Muscle of leg (tissue), 11 donors: ENCODE results near the gene LIPG. TPM values are rescaled to one million over a fixed set of nuclear protein-coding genes. Genes with fewer than 3 reads are reported as not detected.

Source experiments
- DNase-seq: peaks from one replicate; pipeline ENCODE4 v3.0.0; 2013
- H3K27ac ChIP-seq: one replicate; pipeline ENCODE4 v1.5.1; 2013; ENCODE audit warnings: mild to moderate bottlenecking, low read length, control low read depth
- H3K27me3 ChIP-seq: one replicate; pipeline ENCODE4 v1.6.1; 2013; ENCODE audit warnings: low read length; ENCODE audit not compliant: control insufficient read depth, insufficient read depth
- H3K36me3 ChIP-seq: one replicate; pipeline ENCODE4 v1.6.1; 2013; ENCODE audit warnings: low read length; ENCODE audit not compliant: control insufficient read depth, insufficient read depth
- H3K4me1 ChIP-seq: one replicate; pipeline ENCODE4 v1.6.1; 2013; ENCODE audit warnings: low read length; ENCODE audit not compliant: control insufficient read depth, insufficient read depth
- H3K4me3 ChIP-seq: one replicate; pipeline ENCODE4 v1.5.1; 2013; ENCODE audit warnings: low read length, control low read depth
- H3K9me3 ChIP-seq: replicated peaks from 2 replicates; pipeline ENCODE4 v1.6.1; 2013; ENCODE audit warnings: low read depth, low read length; ENCODE audit not compliant: control insufficient read depth
- WGBS: methylation state at CpG from one replicate; pipeline ENCODE4 v1.1.5; 2013; ENCODE audit warnings: missing lambda C conversion rate; ENCODE audit not compliant: insufficient coverage; 5-methylcytosine and 5-hydroxymethylcytosine counted together
- polyA plus RNA-seq, 8 donors: library from polyadenylated mRNA; unstranded; fragments of 120-200 nt; gene quantifications; one replicate each; pipeline versions ENCODE4 v1.2.1 to v1.2.3, GENCODE V29; 2013; ENCODE audit warnings: inconsistent platforms in 1 of 8, low replicate concordance in 1 of 8; ENCODE audit not compliant: insufficient read length in 8 of 8, insufficient read depth in 1 of 8
- total RNA-seq: library from RNA; stranded (reverse); fragments of 120-200 nt; gene quantifications from one replicate; pipeline ENCODE4 v1.2.4, GENCODE V29; 2013

LIPG gene
- total and polyA plus RNA-seq, 9 donors, result 3.5 to 8.6 (median 5.3) TPM

GRCh38 chr18:49608366-49609255 is 46.8 kb downstream of the LIPG start:
- no peak overlapping the region for H3K27ac ChIP-seq
- H3K9me3 ChIP-seq, result peaks cover 2% of the 10 kb centered on the region
- no peaks in the 10 kb centered on the region for H3K27me3 ChIP-seq
- H3K36me3 ChIP-seq, result no peaks in the 10 kb centered on the region
- WGBS, result 68% methylated on average over 4 of the region's 4 CpGs
- H3K4me1 ChIP-seq, result peaks cover 8% of the 10 kb centered on the region
- H3K4me3 ChIP-seq, result no peak overlapping the region
- DNase-seq, result no peak

- peaks cover 2% of the 10 kb centered on the region for H3K9me3 ChIP-seq
- H3K4me3 ChIP-seq, result no peak overlapping the region
- no peaks in the 10 kb centered on the region for H3K27me3 ChIP-seq
- no peaks in the 10 kb centered on the region for H3K36me3 ChIP-seq
- no peak overlapping the region for H3K27ac ChIP-seq
- no peak for DNase-seq
- WGBS, result 40% methylated on average over 1 of the region's 3 CpGs
- peaks cover 11% of the 10 kb centered on the region for H3K4me1 ChIP-seq
Measured at GRCh38 chr18:49609256-49610021, 47.6 kb downstream of the LIPG start.

- WGBS, result no CpG with 5 or more reads among the region's 3 CpGs
- no peak for DNase-seq
- Histone ChIP-seq H3K27me3 (no peaks in the 10 kb centered on the region), H3K9me3 (peaks cover 2% of the 10 kb centered on the region), H3K27ac (no peak overlapping the region), H3K4me1 (peaks cover 11% of the 10 kb centered on the region), H3K4me3 (no peak overlapping the region), H3K36me3 (no peaks in the 10 kb centered on the region)
Measured at GRCh38 chr18:49610022-49610445, 48.2 kb downstream of the LIPG start.

- H3K4me1 ChIP-seq, result peaks cover 11% of the 10 kb centered on the region
Measured at GRCh38 chr18:49611316-49611715, 49.5 kb downstream of the LIPG start.

GRCh38 chr18:49612515-49613033 is 50.7 kb downstream of the LIPG start:
- Histone ChIP-seq H3K36me3 (no peaks in the 10 kb centered on the region), H3K4me1 (peaks cover 11% of the 10 kb centered on the region), H3K9me3 (no peaks in the 10 kb centered on the region), H3K27me3 (no peaks in the 10 kb centered on the region), H3K27ac (no peak overlapping the region), H3K4me3 (no peak overlapping the region)
- WGBS, result 65% methylated on average over 8 of the region's 11 CpGs
- DNase-seq, result no peak

More at GRCh38 chr18:49611316-49611715, 49.5 kb downstream of the LIPG start:
- Histone ChIP-seq H3K27me3 (no peaks in the 10 kb centered on the region), H3K9me3 (no peaks in the 10 kb centered on the region), H3K36me3 (no peaks in the 10 kb centered on the region), H3K27ac (no peak overlapping the region), H3K4me3 (no peak overlapping the region)
- no peak for DNase-seq
- 67% methylated on average over 1 of the region's 3 CpGs for WGBS

- Histone ChIP-seq H3K4me3 (no peak overlapping the region), H3K36me3 (no peaks in the 10 kb centered on the region), H3K9me3 (no peaks in the 10 kb centered on the region), H3K27ac (no peak overlapping the region), H3K27me3 (no peaks in the 10 kb centered on the region), H3K4me1 (peaks cover 13% of the 10 kb centered on the region)
- WGBS, result 40% methylated on average over 4 of the region's 7 CpGs
- no peak for DNase-seq
Measured at GRCh38 chr18:49613141-49613640, 51.3 kb downstream of the LIPG start.

GRCh38 chr18:49613641-49614151 is 51.8 kb downstream of the LIPG start:
- Histone ChIP-seq H3K27ac (no peak overlapping the region), H3K9me3 (no peaks in the 10 kb centered on the region), H3K27me3 (no peaks in the 10 kb centered on the region), H3K4me3 (no peak overlapping the region), H3K4me1 (peaks cover 17% of the 10 kb centered on the region), H3K36me3 (no peaks in the 10 kb centered on the region)
- WGBS, result 34% methylated on average over 4 of the region's 5 CpGs
- DNase-seq, result no peak

GRCh38 chr18:49616618-49617328 is 54.9 kb downstream of the LIPG start:
- 90% methylated on average over 2 of the region's 6 CpGs for WGBS
- H3K9me3 ChIP-seq, result no peaks in the 10 kb centered on the region
- no peak overlapping the region for H3K4me3 ChIP-seq
- peaks cover 34% of the 10 kb centered on the region for H3K4me1 ChIP-seq
- no peak overlapping the region for H3K27ac ChIP-seq
- DNase-seq, result no peak
- no peaks in the 10 kb centered on the region for H3K36me3 ChIP-seq
- no peaks in the 10 kb centered on the region for H3K27me3 ChIP-seq

- Histone ChIP-seq H3K4me1 (peaks cover 34% of the 10 kb centered on the region), H3K36me3 (no peaks in the 10 kb centered on the region), H3K4me3 (no peak overlapping the region), H3K27ac (no peak overlapping the region), H3K9me3 (no peaks in the 10 kb centered on the region), H3K27me3 (no peaks in the 10 kb centered on the region)
- no peak for DNase-seq
- WGBS, result 100% methylated on average over 1 of the region's 3 CpGs
Measured at GRCh38 chr18:49617329-49617695, 55.5 kb downstream of the LIPG start.
